MCF 10A (cell line): ENCODE results near the gene SAP30. TPM values are rescaled to one million over a fixed set of nuclear protein-coding genes. Genes with fewer than 3 reads are reported as not detected.

Experiments used
- total RNA-seq: library from RNA; stranded (reverse); gene quantifications from 2 replicates; pipeline ENCODE4 v1.2.3, GENCODE V29; 2022

Gene SAP30
- total RNA-seq, 1 experiment from 2014 or later, result 30.6 TPM

Other genes with a start within 250 kb of the SAP30 start
- 13.7 and 19.9 TPM in 2 replicates for gene GALNT7, start 202.1 kb upstream of the SAP30 start, total RNA-seq
- 124 and 176 TPM in 2 replicates for gene HMGB2, start 36.6 kb upstream of the SAP30 start, total RNA-seq
- not detected in 2 replicates for gene SCRG1, start 28.2 kb downstream of the SAP30 start, total RNA-seq
- gene HAND2, start 159.3 kb downstream of the SAP30 start, total RNA-seq, result not detected in 2 replicates